Measurements from ENCODE around the gene OR11H7.
"Not testable (repeated sequence)": the region's sequence is repeated elsewhere in the genome, so short reads cannot be mapped to it uniquely, and the experiment has no call there.

Gene OR11H7

GRCh38 chr14:20228681-20229080, at the start of gene OR11H7:
TSS of gene OR11H7 (plus strand) at chr14:20228981.
- no peak for DNase-seq (ENCODE audit: low read depth in 2 of 2)

- no peak for DNase-seq (ENCODE audit: low read depth in 2 of 2)
Observed at GRCh38 chr14:20179218-20179617, 49.6 kb upstream of the OR11H7 start.

- DNase-seq (ENCODE audit: low read depth in 2 of 2) = no peak
Observed at GRCh38 chr14:20179880-20180279, 48.9 kb upstream of the OR11H7 start.

- DNase-seq (ENCODE audit: low read depth in 2 of 2) = no peak
Observed at GRCh38 chr14:20180486-20180885, 48.3 kb upstream of the OR11H7 start.

GRCh38 chr14:20184181-20184580, 44.6 kb upstream of the OR11H7 start:
- no peak for DNase-seq (ENCODE audit: low read depth in 2 of 2)

- DNase-seq (ENCODE audit: low read depth in 2 of 2) = no peak
Observed at GRCh38 chr14:20190596-20190995, 38.2 kb upstream of the OR11H7 start, which contains the start of gene OR11G2. TSS of gene OR11G2 (plus strand) at chr14:20190896. CDS start at chr14:20197438, 6,542 bp downstream.

- no peak for DNase-seq (ENCODE audit: low read depth in 2 of 2)
Observed at GRCh38 chr14:20191396-20191795, 37.4 kb upstream of the OR11H7 start.

- no peak for DNase-seq (ENCODE audit: low read depth in 2 of 2)
Observed at GRCh38 chr14:20194101-20194500, 34.7 kb upstream of the OR11H7 start.

GRCh38 chr14:20195170-20195569, 33.6 kb upstream of the OR11H7 start:
- not testable (repeated sequence) for DNase-seq (ENCODE audit: low read depth in 2 of 2)

- no peak for DNase-seq (ENCODE audit: low read depth in 2 of 2)
Observed at GRCh38 chr14:20195911-20196310, 32.9 kb upstream of the OR11H7 start.

GRCh38 chr14:20197459-20197858, 31.3 kb upstream of the OR11H7 start:
- no peak for DNase-seq (ENCODE audit: low read depth in 2 of 2)

- no peak for DNase-seq (ENCODE audit: low read depth in 2 of 2)
Observed at GRCh38 chr14:20198991-20199390, 29.8 kb upstream of the OR11H7 start.

GRCh38 chr14:20204721-20205120, 24.1 kb upstream of the OR11H7 start:
- DNase-seq (ENCODE audit: low read depth in 2 of 2) = no peak

GRCh38 chr14:20209595-20209994, 19.2 kb upstream of the OR11H7 start:
- no peak for DNase-seq (ENCODE audit: low read depth in 2 of 2)

- not testable (repeated sequence) for DNase-seq (ENCODE audit: low read depth in 2 of 2)
Observed at GRCh38 chr14:20212406-20212805, 16.4 kb upstream of the OR11H7 start.

GRCh38 chr14:20215196-20215595, 13.6 kb upstream of the OR11H7 start:
- DNase-seq (ENCODE audit: low read depth in 2 of 2) = no peak

- no peak for DNase-seq (ENCODE audit: low read depth in 2 of 2)
Observed at GRCh38 chr14:20219033-20219432, 9.7 kb upstream of the OR11H7 start.

- no peak for DNase-seq (ENCODE audit: low read depth in 2 of 2)
Observed at GRCh38 chr14:20223410-20223809, 5.4 kb upstream of the OR11H7 start, which contains the start of gene OR11H6. TSS of gene OR11H6 (plus strand) at chr14:20223710. CDS start at chr14:20223710, 0 bp downstream.

- DNase-seq (ENCODE audit: low read depth in 2 of 2) = not testable (repeated sequence)
Observed at GRCh38 chr14:20235415-20235814, 6.6 kb downstream of the OR11H7 start.

- no peak for DNase-seq (ENCODE audit: low read depth in 2 of 2)
Observed at GRCh38 chr14:20247646-20248246, 19.0 kb downstream of the OR11H7 start.

GRCh38 chr14:20262642-20263128, 33.9 kb downstream of the OR11H7 start:
- no peak for DNase-seq (ENCODE audit: low read depth in 2 of 2)

GRCh38 chr14:20264361-20264760, 35.6 kb downstream of the OR11H7 start:
- not testable (repeated sequence) for DNase-seq (ENCODE audit: low read depth in 2 of 2)

- DNase-seq (ENCODE audit: low read depth in 2 of 2) = no peak
Observed at GRCh38 chr14:20274062-20274461, 45.3 kb downstream of the OR11H7 start.

- DNase-seq (ENCODE audit: low read depth in 2 of 2) = no peak
Observed at GRCh38 chr14:20277409-20277808, 48.6 kb downstream of the OR11H7 start.

All from stimulated activated CD4-positive, alpha-beta T cell treated with anti-CD3 and anti-CD28 coated beads, Interleukin-12 subunit alpha, Interleukin-12 subunit beta, amount 100 ng/mL, for 24 hours (primary cell).